HEK293 (cell line): Measurements from ENCODE around the gene DMKN.

Source experiments
- CTCF ChIA-PET: fragments of 350-600 bp; formaldehyde crosslinking; extraction: SDS; loops from one replicate; lab custom pipeline; 2021; ENCODE audit warnings: antibody characterized with exemption; lab: Yijun Ruan, JAX
- POLR2A ChIA-PET: fragments of 300-600 bp; formaldehyde crosslinking; extraction: SDS; loops from one replicate; lab custom pipeline; 2020; ENCODE audit warnings: antibody characterized with exemption, inconsistent platforms; lab: Yijun Ruan, JAX
- H3K27ac ChIP-seq: fragments of 200-500 bp; sonication (Bioruptor generic); 2 replicates; pipeline ENCODE4 v1.5.1; 2014; ENCODE audit warnings: low read depth, low read length, control low read depth, inconsistent platforms; ENCODE audit errors: extremely low read depth
- H3K36me3 ChIP-seq, 2 experiments: fragments of 200-500 bp in 1 of 2; sonication (Bioruptor generic) in 1 of 2; 1 replicate in 1 of 2; 2 replicates in 1 of 2; pipeline ENCODE4 v1.5.1; 2014 to 2017; ENCODE audit warnings: inconsistent platforms in 2 of 2, low read length in 2 of 2; ENCODE audit not compliant: control insufficient read depth in 2 of 2, insufficient read depth in 1 of 2
- H3K4me1 ChIP-seq: fragments of 200-500 bp; sonication (Bioruptor generic); 2 replicates; pipeline ENCODE4 v1.5.1; 2014; ENCODE audit warnings: mild to moderate bottlenecking, low read length, inconsistent platforms; ENCODE audit not compliant: control insufficient read depth, insufficient read depth
- H3K4me3 ChIP-seq: 2 replicates; pipeline ENCODE4 v1.5.1; 2011; ENCODE audit warnings: low read depth, mild to moderate bottlenecking, control low read depth, low read length, moderate library complexity
- H3K9me3 ChIP-seq: fragments of 200-500 bp; sonication (Bioruptor generic); 2 replicates; pipeline ENCODE4 v1.5.1; 2014; ENCODE audit warnings: low read depth, low read length, inconsistent platforms; ENCODE audit not compliant: control insufficient read depth, insufficient read depth
- KLF1 ChIP-seq: fragments of 450-650 bp; formaldehyde crosslinking; IDR thresholded peaks from 2 replicates; pipeline ENCODE4 v1.5.1; 2016; ENCODE audit warnings: missing biosample characterization, missing genetic modification characterization
- PRDM4 ChIP-seq: fragments of 450-650 bp; formaldehyde crosslinking; IDR thresholded peaks from 2 replicates; pipeline ENCODE4 v1.5.1; 2017; ENCODE audit warnings: missing biosample characterization, missing genetic modification characterization
- YY2 ChIP-seq: fragments of 450-650 bp; formaldehyde crosslinking; IDR thresholded peaks from 2 replicates; pipeline ENCODE4 v1.5.1; 2016; ENCODE audit warnings: missing biosample characterization, missing genetic modification characterization
- ZBTB21 ChIP-seq: fragments of 450-650 bp; formaldehyde crosslinking; IDR thresholded peaks from 2 replicates; pipeline ENCODE4 v1.5.1; 2017; ENCODE audit warnings: missing biosample characterization, missing genetic modification characterization
- ZEB2 ChIP-seq: fragments of 450-650 bp; formaldehyde crosslinking; IDR thresholded peaks from 2 replicates; pipeline ENCODE4 v1.5.1; 2016; ENCODE audit warnings: missing biosample characterization, missing genetic modification characterization
- ZNF121 ChIP-seq: fragments of 450-650 bp; formaldehyde crosslinking; IDR thresholded peaks from 2 replicates; pipeline ENCODE4 v1.5.1; 2016; ENCODE audit warnings: missing biosample characterization, missing genetic modification characterization
- ZNF169 ChIP-seq: fragments of 450-650 bp; formaldehyde crosslinking; IDR thresholded peaks from 2 replicates; pipeline ENCODE4 v1.5.1; 2016; ENCODE audit warnings: missing biosample characterization, missing genetic modification characterization
- ZNF211 ChIP-seq: fragments of 450-650 bp; formaldehyde crosslinking; IDR thresholded peaks from 2 replicates; pipeline ENCODE4 v1.5.1; 2016; ENCODE audit warnings: low read depth, missing biosample characterization, missing genetic modification characterization
- ZNF501 ChIP-seq: fragments of 450-650 bp; formaldehyde crosslinking; IDR thresholded peaks from 2 replicates; pipeline ENCODE4 v1.5.1; 2016; ENCODE audit warnings: missing biosample characterization, missing genetic modification characterization
- ZNF549 ChIP-seq: fragments of 450-650 bp; IDR thresholded peaks from 2 replicates; pipeline ENCODE4 v1.5.1; 2018; ENCODE audit warnings: missing biosample characterization, missing genetic modification characterization, mild to moderate bottlenecking, inconsistent platforms, moderate library complexity
- ZNF600 ChIP-seq: fragments of 450-650 bp; formaldehyde crosslinking; IDR thresholded peaks from 2 replicates; pipeline ENCODE4 v1.5.1; 2016; ENCODE audit warnings: missing biosample characterization, missing genetic modification characterization
- ZNF670 ChIP-seq: fragments of 450-650 bp; formaldehyde crosslinking; IDR thresholded peaks from 2 replicates; pipeline ENCODE4 v1.5.1; 2016; ENCODE audit warnings: missing biosample characterization, missing genetic modification characterization, low read depth
- ZNF791 ChIP-seq: fragments of 450-650 bp; formaldehyde crosslinking; IDR thresholded peaks from 2 replicates; pipeline ENCODE4 v1.5.1; 2016; ENCODE audit warnings: missing biosample characterization, missing genetic modification characterization
- TF ChIP-seq, protein P1 (sequence below): fragments of 450-650 bp; formaldehyde crosslinking; conservative IDR thresholded peaks from 2 replicates; pipeline ENCODE4 v1.5.1; 2016; ENCODE audit warnings: low read depth, missing biosample characterization, missing genetic modification characterization
- TF ChIP-seq, protein P2 (sequence below): fragments of 450-650 bp; formaldehyde crosslinking; IDR thresholded peaks from 2 replicates; pipeline ENCODE4 v1.5.1; 2016; ENCODE audit warnings: missing biosample characterization, missing genetic modification characterization, low read depth

The DMKN gene

GRCh38 chr19:35498984-35499527, 14.4 kb downstream of the DMKN start (continued):
- TF ChIP-seq, protein P1, sequence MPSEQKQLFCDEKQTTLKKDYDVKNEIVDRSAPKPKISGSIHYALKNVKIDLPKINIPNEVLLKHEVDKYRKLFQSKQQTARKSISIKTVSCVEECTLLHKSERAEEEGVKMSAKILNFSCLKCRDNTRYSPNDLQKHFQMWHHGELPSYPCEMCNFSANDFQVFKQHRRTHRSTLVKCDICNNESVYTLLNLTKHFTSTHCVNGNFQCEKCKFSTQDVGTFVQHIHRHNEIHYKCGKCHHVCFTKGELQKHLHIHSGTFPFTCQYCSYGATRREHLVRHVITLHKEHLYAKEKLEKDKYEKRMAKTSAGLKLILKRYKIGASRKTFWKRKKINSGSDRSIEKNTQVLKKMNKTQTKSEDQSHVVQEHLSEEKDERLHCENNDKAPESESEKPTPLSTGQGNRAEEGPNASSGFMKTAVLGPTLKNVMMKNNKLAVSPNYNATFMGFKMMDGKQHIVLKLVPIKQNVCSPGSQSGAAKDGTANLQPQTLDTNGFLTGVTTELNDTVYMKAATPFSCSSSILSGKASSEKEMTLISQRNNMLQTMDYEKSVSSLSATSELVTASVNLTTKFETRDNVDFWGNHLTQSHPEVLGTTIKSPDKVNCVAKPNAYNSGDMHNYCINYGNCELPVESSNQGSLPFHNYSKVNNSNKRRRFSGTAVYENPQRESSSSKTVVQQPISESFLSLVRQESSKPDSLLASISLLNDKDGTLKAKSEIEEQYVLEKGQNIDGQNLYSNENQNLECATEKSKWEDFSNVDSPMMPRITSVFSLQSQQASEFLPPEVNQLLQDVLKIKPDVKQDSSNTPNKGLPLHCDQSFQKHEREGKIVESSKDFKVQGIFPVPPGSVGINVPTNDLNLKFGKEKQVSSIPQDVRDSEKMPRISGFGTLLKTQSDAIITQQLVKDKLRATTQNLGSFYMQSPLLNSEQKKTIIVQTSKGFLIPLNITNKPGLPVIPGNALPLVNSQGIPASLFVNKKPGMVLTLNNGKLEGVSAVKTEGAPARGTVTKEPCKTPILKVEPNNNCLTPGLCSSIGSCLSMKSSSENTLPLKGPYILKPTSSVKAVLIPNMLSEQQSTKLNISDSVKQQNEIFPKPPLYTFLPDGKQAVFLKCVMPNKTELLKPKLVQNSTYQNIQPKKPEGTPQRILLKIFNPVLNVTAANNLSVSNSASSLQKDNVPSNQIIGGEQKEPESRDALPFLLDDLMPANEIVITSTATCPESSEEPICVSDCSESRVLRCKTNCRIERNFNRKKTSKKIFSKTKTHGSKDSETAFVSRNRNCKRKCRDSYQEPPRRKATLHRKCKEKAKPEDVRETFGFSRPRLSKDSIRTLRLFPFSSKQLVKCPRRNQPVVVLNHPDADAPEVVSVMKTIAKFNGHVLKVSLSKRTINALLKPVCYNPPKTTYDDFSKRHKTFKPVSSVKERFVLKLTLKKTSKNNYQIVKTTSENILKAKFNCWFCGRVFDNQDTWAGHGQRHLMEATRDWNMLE (tag by site-specific recombination) = no peak
- TF ChIP-seq ZNF670 (tag by site-specific recombination) (no peak), ZNF549 (tag by site-specific recombination) (no peak), ZNF791 (no peak), YY2 (tag by site-specific recombination) (no peak), KLF1 (tag by site-specific recombination) (no peak), ZBTB21 (tag by site-specific recombination) (no peak), ZNF211 (no peak), ZNF501 (tag by site-specific recombination) (no peak)
- TF ChIP-seq, protein P2, sequence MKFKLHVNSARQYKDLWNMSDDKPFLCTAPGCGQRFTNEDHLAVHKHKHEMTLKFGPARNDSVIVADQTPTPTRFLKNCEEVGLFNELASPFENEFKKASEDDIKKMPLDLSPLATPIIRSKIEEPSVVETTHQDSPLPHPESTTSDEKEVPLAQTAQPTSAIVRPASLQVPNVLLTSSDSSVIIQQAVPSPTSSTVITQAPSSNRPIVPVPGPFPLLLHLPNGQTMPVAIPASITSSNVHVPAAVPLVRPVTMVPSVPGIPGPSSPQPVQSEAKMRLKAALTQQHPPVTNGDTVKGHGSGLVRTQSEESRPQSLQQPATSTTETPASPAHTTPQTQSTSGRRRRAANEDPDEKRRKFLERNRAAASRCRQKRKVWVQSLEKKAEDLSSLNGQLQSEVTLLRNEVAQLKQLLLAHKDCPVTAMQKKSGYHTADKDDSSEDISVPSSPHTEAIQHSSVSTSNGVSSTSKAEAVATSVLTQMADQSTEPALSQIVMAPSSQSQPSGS (tag by site-specific recombination) = no peak

- ChIA-PET CTCF (interaction anchor here (0.7 to 8.4 kb wide), 8 partner anchors 8 to 353 kb away, joined by 3 to 237 read pairs (median 6); partner anchors contain the start of gene FFAR3), POLR2A (interaction anchor here (1.1 to 1.8 kb wide), 2 partner anchors 11 to 12 kb away, joined by 4 to 10 read pairs; no protein-coding TSS in a partner anchor)
- Histone ChIP-seq H3K4me1 (peaks cover 3% of the 10 kb centered on the region; the same call in 1 of the 2 replicates), H3K36me3 (peaks cover 4 to 33% of the 10 kb centered on the region in 2 experiments), H3K4me3 (no peak overlapping the region), H3K9me3 (no peaks in the 10 kb centered on the region), H3K27ac (no peak overlapping the region)
- TF ChIP-seq ZNF121 (tag by site-specific recombination) (peak; percentile 100), ZEB2 (tag by site-specific recombination) (no peak), ZNF169 (no peak), ZNF501 (tag by site-specific recombination) (no peak)
Measured at GRCh38 chr19:35498220-35498619, 15.2 kb downstream of the DMKN start.

- Histone ChIP-seq H3K36me3 (peaks cover 4 to 29% of the 10 kb centered on the region in 2 experiments), H3K4me1 (peaks cover 3% of the 10 kb centered on the region; the same call in 1 of the 2 replicates), H3K9me3 (no peaks in the 10 kb centered on the region), H3K27ac (no peak overlapping the region; the same call in 1 of the 2 replicates), H3K4me3 (no peak overlapping the region)
- ChIA-PET POLR2A (interaction anchor here (0.5 to 1.8 kb wide), 4 partner anchors 10 to 145 kb away, joined by 3 to 10 read pairs (median 4); no protein-coding TSS in a partner anchor), CTCF (interaction anchor here (0.5 to 8.4 kb wide), 20 partner anchors 8 to 1334 kb away, joined by 3 to 237 read pairs (median 4); partner anchors contain the start of gene FFAR3)
- TF ChIP-seq PRDM4 (tag by site-specific recombination) (no peak), ZNF600 (peak; percentile 53; the same call in 1 of the 2 replicates)
Measured at GRCh38 chr19:35497406-35497805, 16.0 kb downstream of the DMKN start.
